ENCODE results near the gene CDC123.

GRCh38 chr10:12195281-12195602 is 746 bp upstream of the CDC123 start:
- no peak for TF ChIP-seq POLR2A (IDR thresholded peaks at IDR 0.05; ENCODE audit: low read length)
- TF ChIP-seq GATA1 (IDR thresholded peaks at IDR 0.05; ENCODE audit: low read depth, low read length), result no peak
